Stimulated activated CD4-positive, alpha-beta T cell treated with anti-CD3 and anti-CD28 coated beads, Interleukin-12 subunit alpha, Interleukin-12 subunit beta, amount 100 ng/mL, for 24 hours (primary cell): Measurements from ENCODE around the gene GMEB2.

Experiments used
- DNase-seq, 2 experiments: peaks; one replicate each; pipeline ENCODE4 v3.0.0-alpha.2; 2020; ENCODE audit warnings: low read depth in 2 of 2

Gene GMEB2

DNA sequence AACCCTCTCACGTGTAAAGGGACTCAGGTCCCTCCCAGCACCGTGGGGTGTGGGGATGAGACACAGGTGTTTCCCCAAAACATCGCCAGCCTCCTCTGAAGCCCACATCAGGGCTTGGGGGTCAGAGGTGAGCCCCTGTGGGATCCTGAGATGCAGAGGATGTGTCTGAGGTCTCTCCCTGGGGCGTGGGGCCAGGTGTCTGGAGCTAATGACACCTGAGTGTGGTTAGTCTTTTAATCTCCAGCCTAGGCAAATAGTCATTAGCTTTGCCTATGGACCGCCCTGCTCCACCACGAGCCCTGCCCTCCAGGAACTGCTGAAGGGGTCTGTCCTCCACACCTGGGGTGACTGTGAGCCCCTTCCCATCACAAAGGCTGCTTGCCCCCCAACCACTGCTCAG lies 81.1 kb downstream of the GMEB2 start:
- DNase-seq, result no peak

DNA sequence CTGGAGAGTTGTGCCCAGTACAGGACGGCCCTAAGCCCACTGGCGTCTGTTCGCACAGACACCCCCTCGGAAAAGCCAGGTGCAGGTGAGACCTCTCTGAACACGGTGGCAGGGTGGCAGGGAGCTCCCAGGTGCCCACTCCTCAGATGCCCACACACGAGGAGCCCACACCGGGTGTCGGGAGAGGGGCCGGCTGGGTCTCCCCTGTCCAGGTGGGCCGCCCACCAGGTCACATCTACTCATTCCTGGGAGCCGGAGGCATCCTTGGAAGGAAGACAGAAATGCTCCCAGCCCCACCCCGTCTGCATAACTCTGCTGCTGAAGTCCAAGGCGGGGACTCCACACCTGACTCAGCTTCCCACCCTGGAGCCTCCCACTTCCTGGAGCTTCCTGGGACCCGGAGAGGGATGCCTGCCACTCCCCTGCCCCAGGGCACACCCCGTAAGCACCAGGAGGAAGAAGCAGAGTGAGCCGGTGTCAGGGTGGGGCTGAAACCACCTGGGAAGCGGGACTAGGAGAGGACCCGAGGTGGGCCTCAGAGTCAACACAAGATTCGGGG lies 81.9 kb downstream of the GMEB2 start:
- DNase-seq, result no peak

DNA sequence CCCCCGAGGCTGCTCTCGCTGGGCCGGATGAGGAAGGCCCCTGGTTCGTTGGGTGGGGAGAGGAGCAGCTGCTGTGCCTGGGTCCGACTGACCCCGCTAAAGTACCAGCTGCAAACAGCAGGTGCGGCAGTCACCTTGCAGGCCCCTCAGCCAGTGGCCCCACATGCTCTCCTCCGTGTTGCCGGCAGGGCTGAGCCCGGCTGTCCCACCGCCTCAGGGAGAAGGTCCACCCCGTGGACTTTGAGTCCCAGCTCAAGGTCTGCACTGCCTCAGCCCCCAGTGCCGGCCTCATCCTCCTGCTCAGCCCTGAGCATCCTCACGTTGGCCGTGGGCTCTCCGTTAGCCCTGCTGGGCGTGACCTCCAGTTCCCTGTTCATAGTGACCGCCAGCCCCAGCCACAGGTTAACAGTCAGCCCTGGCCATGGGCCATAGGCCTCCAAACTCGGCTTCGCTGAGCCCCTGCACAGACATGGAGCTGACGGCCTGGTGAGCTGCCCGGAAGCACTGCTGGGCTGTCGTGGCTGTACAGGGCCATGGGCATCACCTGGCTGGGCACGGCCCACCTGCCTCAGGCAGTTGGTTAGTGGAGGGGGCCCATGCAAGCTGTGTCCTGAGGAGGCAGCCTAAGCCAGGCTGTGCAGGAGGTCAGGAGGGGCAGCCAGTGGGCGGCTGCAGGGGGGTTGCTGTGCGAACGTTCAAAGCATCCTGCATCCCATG lies 82.5 kb downstream of the GMEB2 start:
- DNase-seq, result no peak

DNA sequence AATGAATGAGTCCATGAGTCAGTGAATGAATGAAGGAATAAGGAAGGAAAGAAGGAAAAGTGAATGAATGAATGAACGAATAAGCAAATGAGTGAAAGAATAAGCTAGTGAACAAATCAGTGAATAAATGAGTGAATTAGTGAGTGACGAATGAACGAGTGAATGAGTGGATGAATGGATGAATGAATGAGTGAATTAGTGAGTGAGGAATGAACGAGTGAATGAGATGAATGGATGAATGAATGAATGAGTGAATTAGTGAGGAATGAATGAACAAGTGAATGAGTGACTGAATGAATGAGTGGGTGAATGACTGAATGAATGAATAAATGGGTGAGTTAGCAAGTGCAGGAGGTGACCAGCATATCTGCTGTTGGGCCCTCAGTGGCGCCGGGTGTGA lies 83.2 kb downstream of the GMEB2 start:
- no peak for DNase-seq

DNA sequence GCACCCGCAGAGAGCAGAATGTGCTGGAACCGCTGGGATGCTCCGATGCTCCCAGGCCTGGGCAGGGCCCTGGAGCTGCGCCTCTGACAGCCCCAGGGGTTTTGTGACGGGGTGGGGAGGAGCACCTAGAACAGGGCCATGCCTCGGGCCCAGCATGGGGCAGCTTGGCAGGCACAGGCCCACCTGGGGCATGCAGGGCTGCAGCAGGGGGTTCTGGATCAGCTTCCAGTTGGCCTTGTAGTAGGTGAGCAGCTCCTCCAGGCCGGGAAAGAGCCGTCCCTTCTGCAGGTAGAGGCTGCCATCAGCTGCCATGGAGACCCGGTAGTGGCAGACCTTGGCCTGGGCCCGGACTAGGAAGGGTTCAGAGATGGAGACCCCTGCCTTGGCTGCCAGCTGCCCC lies 83.8 kb downstream of the GMEB2 start:
- no peak for DNase-seq

DNA sequence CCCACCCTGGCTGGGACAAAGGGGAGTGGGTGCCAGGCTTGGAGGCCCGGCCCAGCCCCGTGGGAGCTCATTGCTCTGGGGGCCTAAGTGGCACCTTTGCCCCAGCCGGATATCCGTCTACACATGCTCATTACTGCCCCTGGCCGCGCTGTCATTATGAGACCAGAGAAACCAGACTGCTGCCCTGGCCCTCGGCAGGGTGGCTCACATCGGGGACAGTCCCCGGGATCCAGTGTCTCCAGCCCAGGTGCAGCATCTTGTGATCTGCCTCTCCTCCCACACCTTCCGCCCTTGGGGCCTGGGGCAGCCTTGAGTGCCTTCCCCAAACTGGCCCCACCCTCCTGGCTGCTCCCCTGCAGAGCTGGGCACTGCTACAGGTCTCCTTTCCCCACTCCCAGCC lies 84.2 kb downstream of the GMEB2 start:
- DNase-seq, result no peak

DNA sequence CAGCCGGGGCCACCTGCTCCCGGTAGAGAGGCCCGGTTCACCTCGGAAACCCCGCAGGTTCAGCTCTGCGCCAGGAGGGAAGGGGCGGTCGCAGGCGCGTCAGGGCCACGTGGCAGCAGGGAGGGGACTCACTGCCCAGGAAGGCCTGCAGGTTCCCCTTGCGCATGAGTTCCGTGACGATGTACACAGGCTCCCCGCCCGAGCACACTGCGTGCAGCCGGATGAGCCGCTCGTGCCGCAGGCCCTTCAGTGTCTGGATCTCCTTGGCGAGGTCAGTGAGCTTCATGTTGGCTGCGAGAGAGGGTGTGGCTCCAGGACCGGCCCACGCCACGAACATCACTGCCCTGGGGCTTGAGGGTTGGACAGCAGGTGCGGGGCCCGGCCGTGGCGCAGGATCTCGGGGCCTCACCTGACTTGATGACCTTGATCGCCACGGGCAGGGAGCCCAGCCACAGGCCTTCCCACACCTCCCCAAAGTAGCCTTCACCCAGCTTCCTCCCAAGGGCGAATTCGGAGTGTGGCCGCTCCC lies 84.8 kb downstream of the GMEB2 start:
- DNase-seq, result no peak

DNA sequence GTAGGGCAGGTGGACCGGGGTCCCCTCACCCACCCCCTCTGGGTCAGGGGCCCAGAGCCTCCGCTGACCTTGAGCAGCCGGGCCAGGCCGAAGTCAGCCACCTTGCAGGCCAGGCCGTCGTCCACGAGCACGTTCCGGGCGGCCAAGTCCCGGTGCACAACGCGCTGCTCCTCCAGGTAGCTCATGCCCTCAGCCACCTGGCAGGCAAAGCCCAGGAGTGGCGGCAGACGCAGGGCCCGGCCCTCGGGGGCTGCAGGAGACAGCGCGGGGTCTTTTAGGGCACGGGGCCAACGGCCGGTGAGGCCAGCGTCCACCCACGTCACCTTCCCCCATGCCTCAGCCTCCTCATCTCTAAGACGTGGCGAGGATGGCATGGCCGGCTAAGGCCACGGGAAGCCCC lies 85.5 kb downstream of the GMEB2 start:
- DNase-seq, result no peak

DNA sequence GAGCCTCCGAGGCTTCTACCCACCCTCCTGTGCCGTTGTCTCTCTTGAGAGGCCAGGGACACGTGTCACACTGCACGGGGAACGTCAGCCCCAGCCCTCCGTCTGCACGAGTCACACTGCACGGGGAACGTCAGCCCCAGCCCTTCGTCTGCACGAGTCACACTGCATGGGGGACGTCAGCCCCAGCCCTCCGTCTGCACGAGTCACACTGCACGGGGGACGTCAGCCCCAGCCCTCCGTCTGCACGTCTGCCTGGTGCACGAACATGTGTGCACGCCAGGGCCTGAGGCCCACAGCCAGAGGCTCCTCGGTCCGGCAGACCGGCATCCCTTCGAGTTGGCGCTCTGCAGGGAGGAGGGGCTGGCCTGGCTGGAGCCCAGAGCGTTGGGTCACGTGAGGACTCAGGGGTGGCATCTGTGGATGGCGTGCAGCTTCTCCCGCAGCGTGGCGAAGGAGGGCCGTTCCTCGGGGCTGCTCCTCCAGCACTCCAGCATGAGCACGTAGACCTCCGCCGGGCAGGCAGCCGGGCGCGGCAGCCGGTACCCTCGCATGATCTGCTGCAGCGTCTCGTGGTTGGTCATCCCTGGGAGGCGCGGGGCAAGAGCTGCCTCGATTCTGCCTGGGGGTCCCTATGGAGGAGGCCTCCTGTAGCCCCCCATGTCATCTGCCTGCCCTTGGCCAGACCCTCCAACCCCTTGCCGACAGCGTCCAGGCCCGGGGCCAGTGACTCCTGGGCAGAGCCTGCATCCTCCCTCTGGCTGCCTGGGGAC lies 86.3 kb downstream of the GMEB2 start:
- DNase-seq, result no peak

DNA sequence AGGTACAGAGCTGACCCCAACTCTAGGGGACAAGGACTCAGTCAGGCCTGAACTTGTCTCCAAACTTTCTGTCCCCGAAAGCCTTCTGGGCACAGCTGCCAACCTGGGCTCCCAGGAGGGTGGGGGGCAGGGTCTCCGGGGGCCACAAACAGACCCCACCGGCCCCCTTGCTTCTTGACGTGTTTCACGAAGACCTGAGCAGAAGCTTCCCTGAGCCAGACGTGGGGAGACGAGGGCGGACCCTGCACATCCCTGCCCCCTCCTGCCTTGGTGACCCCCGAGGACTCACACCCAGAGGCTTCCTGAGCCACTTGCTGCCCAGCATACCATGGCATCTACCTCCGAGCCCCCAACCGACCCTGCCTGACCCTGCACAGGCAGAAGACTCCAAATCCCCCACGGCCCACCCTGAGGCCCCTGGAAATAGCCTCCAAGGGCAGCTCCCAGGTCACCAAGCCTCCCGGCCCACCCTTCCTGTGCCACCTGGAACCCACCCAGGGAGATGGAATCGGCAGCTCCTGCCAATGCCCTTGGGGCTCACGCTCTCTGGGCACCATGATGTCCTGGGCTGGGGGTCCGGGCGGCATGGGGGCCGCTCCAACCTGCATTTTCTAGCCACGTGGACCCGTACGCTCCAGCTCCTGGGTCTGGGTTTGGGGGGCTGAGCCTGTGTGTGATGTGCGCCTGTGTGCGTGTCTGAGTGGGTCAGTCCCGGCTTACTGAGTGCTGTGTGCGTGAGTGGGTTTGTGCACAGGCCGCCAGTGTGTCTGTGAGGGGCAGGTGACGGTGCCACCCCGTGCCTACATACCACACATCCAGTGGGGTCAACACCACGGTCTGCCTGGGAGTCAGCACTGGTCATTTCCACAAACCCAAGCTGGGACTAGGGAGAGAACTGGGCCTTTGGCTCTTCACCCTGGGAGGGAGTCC lies 87.2 kb downstream of the GMEB2 start:
- no peak for DNase-seq

DNA sequence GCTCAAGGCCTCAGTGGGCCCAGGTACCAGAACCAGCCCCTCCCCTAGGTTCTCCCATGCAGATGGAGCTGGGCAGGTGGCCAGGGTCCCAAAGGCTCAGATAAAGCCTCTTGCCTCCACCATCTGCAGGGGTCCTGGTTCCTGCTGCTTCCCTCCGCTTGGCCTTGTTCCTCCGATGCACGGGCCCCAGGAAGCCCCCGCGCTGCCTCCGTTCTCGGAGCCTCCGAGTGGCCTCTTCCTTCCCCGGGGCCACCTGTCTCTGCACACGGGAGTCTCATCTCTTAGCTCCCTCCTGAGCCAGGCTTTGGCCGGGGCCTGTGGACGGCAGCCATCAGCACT lies 87.8 kb downstream of the GMEB2 start:
- DNase-seq, result no peak

DNA sequence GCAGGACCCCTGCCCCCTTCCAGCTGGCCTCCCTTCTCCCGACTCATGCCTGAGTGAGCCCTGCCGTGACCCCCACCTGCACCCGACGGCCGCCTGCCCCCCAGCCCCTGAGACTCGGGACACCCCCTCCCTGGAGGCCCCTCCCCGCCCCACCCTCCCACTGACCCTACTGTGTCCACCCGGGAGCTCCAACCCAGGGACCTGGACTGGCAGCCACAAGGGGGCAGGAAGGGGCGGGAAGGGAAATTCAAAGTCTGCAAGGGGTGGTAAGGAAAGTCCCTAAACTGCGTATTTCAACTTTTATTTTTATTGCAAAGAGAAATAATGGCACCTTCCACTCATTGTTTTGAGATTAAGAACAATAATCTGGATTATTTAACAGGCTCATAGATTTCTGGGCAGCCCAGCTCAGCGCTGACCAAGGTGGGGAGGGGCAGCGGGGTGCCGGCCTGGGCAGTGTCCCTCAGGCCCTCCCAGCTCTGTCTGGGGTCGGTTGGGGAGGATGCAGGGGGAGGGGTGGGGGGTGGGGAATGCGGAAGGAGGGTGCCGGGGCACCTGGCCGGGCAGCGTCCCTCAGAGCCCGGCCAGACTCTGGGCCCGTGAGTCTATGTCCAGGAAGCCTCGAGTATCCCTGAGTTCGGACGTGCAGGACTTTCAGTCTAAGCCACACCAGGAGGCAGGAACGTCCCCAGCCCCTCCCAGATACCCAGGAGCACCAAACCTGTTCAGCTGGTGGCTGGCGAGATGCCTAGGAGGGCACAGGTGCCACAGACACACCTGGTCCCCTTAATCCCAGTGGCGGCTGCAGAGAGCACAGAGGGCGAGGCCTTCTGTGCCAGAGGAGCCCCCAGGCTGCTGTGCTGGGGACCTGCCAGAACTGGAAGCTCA lies 88.5 kb downstream of the GMEB2 start:
- no peak for DNase-seq
